ENCODE measurements around the gene CNTN2.

Gene CNTN2

GRCh38 chr1:205064741-205065316, 21.8 kb downstream of the CNTN2 start:
- H3K9me3 ChIP-seq (ENCODE audit: insufficient read depth, low read depth, low read length), result no peaks in the 10 kb centered on the region
- no peak overlapping the region for H3K9ac ChIP-seq (ENCODE audit: low read depth, low read length)
- H3K27me3 ChIP-seq (ENCODE audit: insufficient read depth, low read length), result no peaks in the 10 kb centered on the region
- H3K4me3 ChIP-seq (ENCODE audit: low read length), result no peak overlapping the region
- 93% methylated on average over 9 of the region's 9 CpGs for WGBS
- H3K27ac ChIP-seq (ENCODE audit: low read depth, low read length), result no peak overlapping the region
- no peaks in the 10 kb centered on the region for H3K36me3 ChIP-seq (ENCODE audit: insufficient read depth, low read length)
- H3K4me1 ChIP-seq (ENCODE audit: insufficient read depth, low read length), result peaks cover 3% of the 10 kb centered on the region; the same call in 1 of the 2 replicates

- Histone ChIP-seq H3K27me3 (ENCODE audit: insufficient read depth, low read length) (no peaks in the 10 kb centered on the region), H3K4me3 (ENCODE audit: low read length) (no peak overlapping the region), H3K9ac (ENCODE audit: low read depth, low read length) (no peak overlapping the region; the same call in 1 of the 2 replicates), H3K27ac (ENCODE audit: low read depth, low read length) (no peak overlapping the region), H3K36me3 (ENCODE audit: insufficient read depth, low read length) (no peaks in the 10 kb centered on the region), H3K4me1 (ENCODE audit: insufficient read depth, low read length) (peaks cover 3% of the 10 kb centered on the region; the same call in 1 of the 2 replicates), H3K9me3 (ENCODE audit: insufficient read depth, low read depth, low read length) (no peaks in the 10 kb centered on the region)
- 92% methylated on average over 14 of the region's 14 CpGs for WGBS
Measured at GRCh38 chr1:205065666-205066065, 22.7 kb downstream of the CNTN2 start.

GRCh38 chr1:205066141-205066818, 23.3 kb downstream of the CNTN2 start:
- 87% methylated on average over 13 of the region's 13 CpGs for WGBS
- no peaks in the 10 kb centered on the region for H3K36me3 ChIP-seq (ENCODE audit: insufficient read depth, low read length)
- H3K4me1 ChIP-seq (ENCODE audit: insufficient read depth, low read length), result peaks cover 3% of the 10 kb centered on the region; the same call in 1 of the 2 replicates
- no peaks in the 10 kb centered on the region for H3K27me3 ChIP-seq (ENCODE audit: insufficient read depth, low read length)
- H3K9me3 ChIP-seq (ENCODE audit: insufficient read depth, low read depth, low read length), result no peaks in the 10 kb centered on the region
- no peak overlapping the region for H3K9ac ChIP-seq (ENCODE audit: low read depth, low read length)
- no peak overlapping the region for H3K4me3 ChIP-seq (ENCODE audit: low read length)
- H3K27ac ChIP-seq (ENCODE audit: low read depth, low read length), result no peak overlapping the region

DNA sequence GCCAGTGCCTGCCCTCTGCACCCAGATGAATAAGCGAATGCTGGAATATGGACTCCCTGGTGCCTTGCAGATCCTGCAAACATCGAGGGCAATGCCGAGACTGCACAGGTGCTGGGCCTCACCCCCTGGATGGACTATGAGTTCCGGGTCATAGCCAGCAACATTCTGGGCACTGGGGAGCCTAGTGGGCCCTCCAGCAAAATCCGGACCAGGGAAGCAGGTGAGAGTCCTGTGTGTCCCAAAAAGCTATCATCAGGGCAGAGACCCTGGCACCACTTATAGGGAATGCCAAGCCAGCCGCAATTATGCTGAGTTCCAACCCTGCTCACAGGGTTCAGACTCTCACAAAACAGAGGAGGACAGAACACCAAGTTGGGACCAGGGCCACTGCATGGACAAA, 24.0 kb downstream of the CNTN2 start:
- WGBS, result 94% methylated on average over 6 of the region's 6 CpGs
- H3K4me1 ChIP-seq (ENCODE audit: insufficient read depth, low read length), result no peaks in the 10 kb centered on the region
- H3K36me3 ChIP-seq (ENCODE audit: insufficient read depth, low read length), result no peaks in the 10 kb centered on the region
- no peaks in the 10 kb centered on the region for H3K9me3 ChIP-seq (ENCODE audit: insufficient read depth, low read depth, low read length)
- H3K27me3 ChIP-seq (ENCODE audit: insufficient read depth, low read length), result no peaks in the 10 kb centered on the region
- no peak overlapping the region for H3K27ac ChIP-seq (ENCODE audit: low read depth, low read length)
- H3K4me3 ChIP-seq (ENCODE audit: low read length), result no peak overlapping the region
- H3K9ac ChIP-seq (ENCODE audit: low read depth, low read length), result no peak overlapping the region

GRCh38 chr1:205068001-205068400, 25.0 kb downstream of the CNTN2 start:
- 91% methylated on average over 4 of the region's 4 CpGs for WGBS

DNA sequence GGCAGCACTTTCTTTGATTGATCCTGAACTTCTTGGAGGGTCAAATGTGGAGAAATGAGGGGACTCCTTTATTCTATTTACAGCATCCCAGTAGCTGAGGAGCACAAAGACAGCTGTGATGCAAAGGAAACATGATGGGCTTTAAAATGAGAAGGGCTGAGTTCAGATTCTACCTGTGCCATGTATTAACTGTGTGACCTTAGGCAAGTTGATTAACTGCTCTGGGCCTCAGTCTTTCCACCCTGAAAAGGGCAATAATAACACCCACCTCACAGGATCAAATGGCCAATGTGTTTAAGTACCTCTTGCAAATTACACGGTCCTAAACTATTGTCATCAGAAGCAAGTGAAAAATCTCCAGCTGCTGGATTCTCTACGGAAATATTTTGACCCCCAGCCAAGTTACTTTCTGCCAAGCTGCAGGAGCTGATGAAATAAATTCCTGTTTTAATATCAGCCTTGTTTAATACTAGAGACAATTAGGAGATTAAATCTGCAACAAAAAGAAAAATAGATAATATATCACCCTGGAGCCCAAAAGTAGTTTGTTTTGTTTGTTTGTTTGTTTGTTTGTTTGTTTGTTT, 25.5 kb downstream of the CNTN2 start:
- WGBS, result 90% methylated on average over 2 of the region's 2 CpGs
- H3K27me3 ChIP-seq (ENCODE audit: insufficient read depth, low read length), result no peaks in the 10 kb centered on the region
- no peak overlapping the region for H3K27ac ChIP-seq (ENCODE audit: low read depth, low read length)
- no peaks in the 10 kb centered on the region for H3K9me3 ChIP-seq (ENCODE audit: insufficient read depth, low read depth, low read length)
- H3K4me1 ChIP-seq (ENCODE audit: insufficient read depth, low read length), result no peaks in the 10 kb centered on the region
- no peaks in the 10 kb centered on the region for H3K36me3 ChIP-seq (ENCODE audit: insufficient read depth, low read length)
- no peak overlapping the region for H3K9ac ChIP-seq (ENCODE audit: low read depth, low read length)
- no peak overlapping the region for H3K4me3 ChIP-seq (ENCODE audit: low read length)

More at GRCh38 chr1:205068001-205068400, 25.0 kb downstream of the CNTN2 start:
- H3K27me3 ChIP-seq (ENCODE audit: insufficient read depth, low read length), result no peaks in the 10 kb centered on the region
- H3K36me3 ChIP-seq (ENCODE audit: insufficient read depth, low read length), result no peaks in the 10 kb centered on the region
- no peak overlapping the region for H3K9ac ChIP-seq (ENCODE audit: low read depth, low read length)
- no peaks in the 10 kb centered on the region for H3K9me3 ChIP-seq (ENCODE audit: insufficient read depth, low read depth, low read length)
- H3K4me3 ChIP-seq (ENCODE audit: low read length), result no peak overlapping the region
- H3K4me1 ChIP-seq (ENCODE audit: insufficient read depth, low read length), result no peaks in the 10 kb centered on the region
- H3K27ac ChIP-seq (ENCODE audit: low read depth, low read length), result no peak overlapping the region

GRCh38 chr1:205069371-205070125, 26.5 kb downstream of the CNTN2 start:
- Histone ChIP-seq H3K9ac (ENCODE audit: low read depth, low read length) (no peak overlapping the region), H3K27ac (ENCODE audit: low read depth, low read length) (no peak overlapping the region), H3K36me3 (ENCODE audit: insufficient read depth, low read length) (no peaks in the 10 kb centered on the region), H3K4me1 (ENCODE audit: insufficient read depth, low read length) (no peaks in the 10 kb centered on the region), H3K4me3 (ENCODE audit: low read length) (no peak overlapping the region), H3K27me3 (ENCODE audit: insufficient read depth, low read length) (no peaks in the 10 kb centered on the region), H3K9me3 (ENCODE audit: insufficient read depth, low read depth, low read length) (no peaks in the 10 kb centered on the region)
- WGBS, result 95% methylated on average over 42 of the region's 42 CpGs

DNA sequence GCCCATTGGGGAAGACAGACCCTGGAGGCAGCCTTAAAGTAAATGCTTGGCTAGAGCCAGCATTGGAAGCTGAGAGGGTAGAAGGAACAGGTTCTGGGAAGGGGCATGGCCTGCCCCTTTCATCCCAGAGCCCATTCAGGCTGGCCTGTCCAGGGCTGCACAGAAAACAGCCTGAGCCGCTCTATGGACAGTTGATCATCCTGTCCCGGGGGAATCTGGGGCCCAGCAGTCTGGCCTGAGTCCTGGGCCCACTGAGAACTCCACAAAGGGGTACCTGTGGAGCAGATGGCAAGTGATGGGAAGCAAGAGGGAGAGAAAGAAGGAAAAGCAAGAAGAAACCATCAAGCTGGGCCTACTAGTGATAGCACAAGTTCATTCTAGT, 28.0 kb downstream of the CNTN2 start:
- H3K27me3 ChIP-seq (ENCODE audit: insufficient read depth, low read length), result no peaks in the 10 kb centered on the region
- no peaks in the 10 kb centered on the region for H3K36me3 ChIP-seq (ENCODE audit: insufficient read depth, low read length)
- no peaks in the 10 kb centered on the region for H3K4me1 ChIP-seq (ENCODE audit: insufficient read depth, low read length)
- 90% methylated on average over 2 of the region's 2 CpGs for WGBS
- no peak overlapping the region for H3K9ac ChIP-seq (ENCODE audit: low read depth, low read length)
- H3K9me3 ChIP-seq (ENCODE audit: insufficient read depth, low read depth, low read length), result no peaks in the 10 kb centered on the region
- no peak overlapping the region for H3K4me3 ChIP-seq (ENCODE audit: low read length)
- H3K27ac ChIP-seq (ENCODE audit: low read depth, low read length), result no peak overlapping the region

- Histone ChIP-seq H3K36me3 (ENCODE audit: insufficient read depth, low read length) (no peaks in the 10 kb centered on the region), H3K4me3 (ENCODE audit: low read length) (no peak overlapping the region), H3K27me3 (ENCODE audit: insufficient read depth, low read length) (no peaks in the 10 kb centered on the region), H3K27ac (ENCODE audit: low read depth, low read length) (no peak overlapping the region), H3K9ac (ENCODE audit: low read depth, low read length) (no peak overlapping the region), H3K9me3 (ENCODE audit: insufficient read depth, low read depth, low read length) (no peaks in the 10 kb centered on the region), H3K4me1 (ENCODE audit: insufficient read depth, low read length) (no peaks in the 10 kb centered on the region)
- WGBS, result 90% methylated on average over 12 of the region's 12 CpGs
Measured at GRCh38 chr1:205071801-205072200, 28.8 kb downstream of the CNTN2 start.

- no peak overlapping the region for H3K9ac ChIP-seq (ENCODE audit: low read depth, low read length)
- no peaks in the 10 kb centered on the region for H3K27me3 ChIP-seq (ENCODE audit: insufficient read depth, low read length)
- H3K27ac ChIP-seq (ENCODE audit: low read depth, low read length), result no peak overlapping the region
- no peaks in the 10 kb centered on the region for H3K9me3 ChIP-seq (ENCODE audit: insufficient read depth, low read depth, low read length)
- no peaks in the 10 kb centered on the region for H3K4me1 ChIP-seq (ENCODE audit: insufficient read depth, low read length)
- no peaks in the 10 kb centered on the region for H3K36me3 ChIP-seq (ENCODE audit: insufficient read depth, low read length)
- WGBS, result 95% methylated on average over 9 of the region's 9 CpGs
- H3K4me3 ChIP-seq (ENCODE audit: low read length), result no peak overlapping the region
Measured at GRCh38 chr1:205072286-205072685, 29.3 kb downstream of the CNTN2 start.

DNA sequence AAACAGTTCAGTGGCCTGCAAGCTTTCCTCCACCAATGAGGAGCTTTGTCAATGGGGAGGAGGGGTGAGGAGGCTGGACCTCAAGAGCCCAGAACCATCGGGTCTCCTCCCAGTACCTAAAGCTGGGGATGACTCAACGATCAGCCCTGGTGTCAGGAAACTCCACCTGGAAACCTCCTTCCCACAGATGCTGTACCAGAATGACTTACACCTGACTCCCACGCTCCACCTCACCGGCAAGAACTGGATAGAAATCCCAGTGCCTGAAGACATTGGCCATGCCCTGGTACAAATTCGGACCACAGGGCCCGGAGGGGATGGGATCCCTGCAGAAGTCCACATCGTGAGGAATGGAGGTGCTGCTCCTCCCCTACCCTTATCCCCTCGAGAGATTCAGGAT, 29.9 kb downstream of the CNTN2 start:
- no peaks in the 10 kb centered on the region for H3K27me3 ChIP-seq (ENCODE audit: insufficient read depth, low read length)
- no peaks in the 10 kb centered on the region for H3K9me3 ChIP-seq (ENCODE audit: insufficient read depth, low read depth, low read length)
- WGBS, result 91% methylated on average over 8 of the region's 8 CpGs
- no peak overlapping the region for H3K9ac ChIP-seq (ENCODE audit: low read depth, low read length)
- no peak overlapping the region for H3K4me3 ChIP-seq (ENCODE audit: low read length)
- H3K4me1 ChIP-seq (ENCODE audit: insufficient read depth, low read length), result no peaks in the 10 kb centered on the region
- H3K27ac ChIP-seq (ENCODE audit: low read depth, low read length), result no peak overlapping the region
- H3K36me3 ChIP-seq (ENCODE audit: insufficient read depth, low read length), result no peaks in the 10 kb centered on the region

Measured in HUES64 (cell line).